GM19468 (cell line): ENCODE results near the gene RAP2C.
"Not testable (repeated sequence)": the region's sequence is repeated elsewhere in the genome, so short reads cannot be mapped to it uniquely, and the experiment has no call there.

Experiments used
- ATAC-seq: cut with Tn5 transposase; IDR thresholded peaks from one replicate; pipeline ENCODE4 v1.9.1; 2021; ENCODE audit warnings: mild to moderate bottlenecking, moderate library complexity, moderate number of reproducible peaks; ENCODE audit not compliant: unreplicated experiment; ENCODE audit errors: extremely low read depth

RAP2C gene

GRCh38 chrX:132204629-132205028 lies 14.6 kb downstream of the RAP2C start:
- ATAC-seq = no peak

- ATAC-seq = no peak
Measured at GRCh38 chrX:132200976-132201375, 18.3 kb downstream of the RAP2C start.

GRCh38 chrX:132199941-132200340 lies 19.3 kb downstream of the RAP2C start:
- no peak for ATAC-seq

GRCh38 chrX:132193872-132194574 lies 25.2 kb downstream of the RAP2C start:
- no peak for ATAC-seq

GRCh38 chrX:132191938-132192337 lies 27.3 kb downstream of the RAP2C start:
- ATAC-seq = no peak

- no peak for ATAC-seq
Measured at GRCh38 chrX:132188175-132188574, 31.1 kb downstream of the RAP2C start.

- no peak for ATAC-seq
Measured at GRCh38 chrX:132187451-132187850, 31.8 kb downstream of the RAP2C start.

GRCh38 chrX:132184871-132185270 lies 34.4 kb downstream of the RAP2C start:
- ATAC-seq = no peak

GRCh38 chrX:132181364-132181763 lies 37.9 kb downstream of the RAP2C start:
- ATAC-seq = no peak

GRCh38 chrX:132180929-132181328 lies 38.3 kb downstream of the RAP2C start:
- no peak for ATAC-seq

- ATAC-seq = no peak
Measured at GRCh38 chrX:132173647-132174046, 45.6 kb downstream of the RAP2C start.

- no peak for ATAC-seq
Measured at GRCh38 chrX:132171881-132172280, 47.4 kb downstream of the RAP2C start.

GRCh38 chrX:132171478-132171877 lies 47.8 kb downstream of the RAP2C start:
- ATAC-seq = no peak

- no peak for ATAC-seq
Measured at GRCh38 chrX:132169554-132169953, 49.7 kb downstream of the RAP2C start.

GRCh38 chrX:132165651-132166050 lies 53.6 kb downstream of the RAP2C start:
- ATAC-seq = no peak

GRCh38 chrX:132165005-132165404 lies 54.2 kb downstream of the RAP2C start:
- ATAC-seq = no peak

GRCh38 chrX:132163094-132163493 lies 56.2 kb downstream of the RAP2C start:
- not testable (repeated sequence) for ATAC-seq

- no peak for ATAC-seq
Measured at GRCh38 chrX:132153166-132153565, 66.1 kb downstream of the RAP2C start.
